ENCODE data around the gene KIRREL3. TPM values are rescaled to one million over a fixed set of nuclear protein-coding genes. Genes with fewer than 3 reads are reported as not detected.

The KIRREL3 gene
- total and polyA plus RNA-seq, 12 donors = 0.13 to 0.58 (median 0.30) TPM

GRCh38 chr11:126696982-126697381 lies 303.6 kb downstream of the KIRREL3 start:
- H3K4me3 ChIP-seq = no peak overlapping the region
- no peak overlapping the region for H3K27ac ChIP-seq
- TF ChIP-seq, protein P1, sequence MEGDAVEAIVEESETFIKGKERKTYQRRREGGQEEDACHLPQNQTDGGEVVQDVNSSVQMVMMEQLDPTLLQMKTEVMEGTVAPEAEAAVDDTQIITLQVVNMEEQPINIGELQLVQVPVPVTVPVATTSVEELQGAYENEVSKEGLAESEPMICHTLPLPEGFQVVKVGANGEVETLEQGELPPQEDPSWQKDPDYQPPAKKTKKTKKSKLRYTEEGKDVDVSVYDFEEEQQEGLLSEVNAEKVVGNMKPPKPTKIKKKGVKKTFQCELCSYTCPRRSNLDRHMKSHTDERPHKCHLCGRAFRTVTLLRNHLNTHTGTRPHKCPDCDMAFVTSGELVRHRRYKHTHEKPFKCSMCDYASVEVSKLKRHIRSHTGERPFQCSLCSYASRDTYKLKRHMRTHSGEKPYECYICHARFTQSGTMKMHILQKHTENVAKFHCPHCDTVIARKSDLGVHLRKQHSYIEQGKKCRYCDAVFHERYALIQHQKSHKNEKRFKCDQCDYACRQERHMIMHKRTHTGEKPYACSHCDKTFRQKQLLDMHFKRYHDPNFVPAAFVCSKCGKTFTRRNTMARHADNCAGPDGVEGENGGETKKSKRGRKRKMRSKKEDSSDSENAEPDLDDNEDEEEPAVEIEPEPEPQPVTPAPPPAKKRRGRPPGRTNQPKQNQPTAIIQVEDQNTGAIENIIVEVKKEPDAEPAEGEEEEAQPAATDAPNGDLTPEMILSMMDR (IDR thresholded peaks at IDR 0.05) = no peak
- no peak for DNase-seq
- H3K36me3 ChIP-seq = no peaks in the 10 kb centered on the region
- intact Hi-C loops (cut with DNase I) = no loop called here
- H3K27me3 ChIP-seq = peaks cover 0 to 2% (median 0%) of the 10 kb centered on the region in 7 donors
- WGBS, 2 donors = 87 to 89% methylated on average over 8 of the region's 8 CpGs
- no peaks in the 10 kb centered on the region for H3K4me1 ChIP-seq
- no peak for ATAC-seq
- peaks cover 0 to 7% (median 0%) of the 10 kb centered on the region in 11 donors for H3K9me3 ChIP-seq

DNA sequence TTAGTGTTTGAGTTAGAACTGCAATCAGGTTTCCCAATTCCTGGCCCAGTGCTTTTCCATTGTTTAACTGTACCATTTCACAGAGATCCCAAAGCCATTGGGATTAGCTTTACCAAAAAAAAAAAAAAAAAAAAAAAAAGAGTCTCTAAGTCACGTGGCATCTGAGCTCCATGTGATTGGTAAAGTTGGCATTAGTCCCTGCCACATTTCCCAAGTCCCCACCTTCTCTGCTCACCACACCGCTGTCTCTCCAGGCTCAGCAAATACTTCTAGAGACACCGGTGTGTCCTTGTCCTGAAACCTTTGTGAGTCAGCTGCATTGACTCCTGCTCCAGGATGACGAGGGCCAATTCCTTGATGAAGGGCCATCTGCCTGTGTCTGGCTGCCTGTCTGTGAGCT lies 305.3 kb downstream of the KIRREL3 start:
- no peaks in the 10 kb centered on the region for H3K4me1 ChIP-seq
- H3K4me3 ChIP-seq = no peak overlapping the region
- TF ChIP-seq, protein P1 (IDR thresholded peaks at IDR 0.05) = no peak
- 66 to 70% methylated on average over 4 of the region's 4 CpGs for WGBS, 2 donors
- intact Hi-C loops (cut with DNase I) = no loop called here
- H3K27me3 ChIP-seq = peaks cover 0 to 3% (median 0%) of the 10 kb centered on the region in 7 donors
- H3K9me3 ChIP-seq = peaks cover 0 to 7% (median 0%) of the 10 kb centered on the region in 11 donors
- no peak for ATAC-seq
- no peak overlapping the region for H3K27ac ChIP-seq
- no peak for DNase-seq
- no peaks in the 10 kb centered on the region for H3K36me3 ChIP-seq

GRCh38 chr11:126694065-126694625 lies 306.4 kb downstream of the KIRREL3 start:
- ATAC-seq (no peak), DNase-seq (no peak)
- Histone ChIP-seq H3K27ac (no peak overlapping the region), H3K36me3 (no peaks in the 10 kb centered on the region), H3K4me3 (no peak overlapping the region), H3K27me3 (peaks cover 0 to 3% (median 0%) of the 10 kb centered on the region in 7 donors), H3K9me3 (peaks cover 0 to 7% (median 0%) of the 10 kb centered on the region in 11 donors), H3K4me1 (no peaks in the 10 kb centered on the region)
- intact Hi-C loops (cut with DNase I) = no loop called here
- WGBS, 2 donors = 79 to 80% methylated on average over 11 of the region's 11 CpGs
- TF ChIP-seq, protein P1 (IDR thresholded peaks at IDR 0.05) = no peak

GRCh38 chr11:126687477-126687876 lies 313.1 kb downstream of the KIRREL3 start:
- TF ChIP-seq, protein P1 (IDR thresholded peaks at IDR 0.05) = no peak
- Histone ChIP-seq H3K9me3 (peaks cover 0 to under 1% (median 0%) of the 10 kb centered on the region in 11 donors), H3K4me1 (no peaks in the 10 kb centered on the region), H3K27ac (no peak overlapping the region), H3K27me3 (peaks cover 0 to 16% (median 6%) of the 10 kb centered on the region in 7 donors), H3K4me3 (no peak overlapping the region), H3K36me3 (no peaks in the 10 kb centered on the region)
- intact Hi-C loops (cut with DNase I) = no loop called here
- no peak for ATAC-seq
- 89 to 93% methylated on average over 2 of the region's 2 CpGs for WGBS, 2 donors
- DNase-seq = no peak
